Stimulated activated naive CD8-positive, alpha-beta T cell treated with anti-CD3 and anti-CD28 coated beads, Interleukin-15, amount 100 ng/mL, for 72 hours (primary cell): ENCODE measurements around the gene SMG9.
A peak's percentile ranks its signal among the peaks of the same experiment; 100 is the strongest.

Source experiments
- ATAC-seq: fragments of 150-1000 bp; cut with Tn5 transposase; 2 replicates; pipeline ENCODE4 v1.10.0; 2021; ENCODE audit warnings: mild to moderate bottlenecking, moderate library complexity
- DNase-seq, 2 donors: peaks; one replicate each; pipeline ENCODE4 v3.0.0; 2021 to 2022
- H3K27ac Mint-ChIP-seq, 2 donors: one replicate each; pipeline ENCODE4 v1.8.0; 2022; ENCODE audit warnings: mild to moderate bottlenecking in 2 of 2, mixed read lengths in 2 of 2, moderate library complexity in 2 of 2
- H3K27me3 Mint-ChIP-seq: one replicate; pipeline ENCODE4 v1.8.0; 2022; ENCODE audit warnings: mixed read lengths
- H3K4me1 Mint-ChIP-seq: one replicate; pipeline ENCODE4 v1.8.0; 2022; ENCODE audit warnings: mild to moderate bottlenecking, mixed read lengths
- H3K4me3 Mint-ChIP-seq, 2 donors: one replicate each; pipeline ENCODE4 v1.8.0; 2022; ENCODE audit warnings: mild to moderate bottlenecking in 2 of 2, mixed read lengths in 2 of 2, moderate library complexity in 1 of 2
- H3K9me3 Mint-ChIP-seq, 2 donors: one replicate each; pipeline ENCODE4 v1.8.0; 2022; ENCODE audit warnings: mixed read lengths in 2 of 2

Gene SMG9

GRCh38 chr19:43704002-43704705, 50.6 kb downstream of the SMG9 start:
- no peak overlapping the region for H3K4me3 Mint-ChIP-seq
- H3K9me3 Mint-ChIP-seq = peaks cover 7 to 12% of the 10 kb centered on the region in 2 donors
- peaks cover 24% of the 10 kb centered on the region for H3K4me1 Mint-ChIP-seq
- H3K27ac Mint-ChIP-seq = no peak overlapping the region
- H3K27me3 Mint-ChIP-seq = peaks cover 19% of the 10 kb centered on the region
- DNase-seq (no peak), ATAC-seq (no peak)

DNA sequence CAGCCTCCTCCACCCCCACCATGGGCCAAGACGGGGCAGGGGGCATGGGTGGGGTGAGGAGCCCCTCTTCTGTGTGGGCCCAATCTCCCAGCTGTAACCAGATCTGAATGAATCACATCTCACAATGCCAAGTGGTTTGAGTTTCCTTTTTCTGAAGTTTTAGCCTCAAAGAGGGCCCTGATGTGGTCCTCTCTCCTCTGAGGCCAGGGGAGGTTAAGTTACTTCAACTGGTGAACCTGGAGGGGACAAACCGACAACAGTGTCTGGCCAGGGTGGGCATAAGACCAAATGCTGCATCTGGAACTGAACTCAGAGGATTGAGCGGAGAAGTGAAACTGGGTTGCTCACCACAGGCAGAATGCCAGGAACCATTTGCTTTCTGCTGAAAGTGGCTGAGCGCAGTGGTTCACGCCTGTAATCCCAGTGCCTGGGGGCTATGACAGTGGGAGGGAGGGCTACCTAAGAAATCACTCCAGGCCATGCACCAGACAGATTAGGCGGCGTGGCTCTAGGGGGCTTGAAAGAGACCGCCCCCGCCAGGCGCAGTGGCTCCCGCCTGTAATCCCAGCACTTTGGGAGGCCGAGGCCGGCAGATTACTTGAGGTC, 54.3 kb downstream of the SMG9 start:
- Mint-ChIP-seq H3K9me3 (peaks cover 0 to 5% of the 10 kb centered on the region in 2 donors), H3K4me1 (peaks cover 24% of the 10 kb centered on the region), H3K27me3 (peaks cover 33% of the 10 kb centered on the region), H3K27ac (peak overlapping the region in 1 of 2 donors; percentile 30), H3K4me3 (peak overlapping the region; percentile 68 to 88)
- DNase-seq (no peak), ATAC-seq (peak; percentile 39)

GRCh38 chr19:43699506-43700394, 55.0 kb downstream of the SMG9 start:
- no peak for DNase-seq
- Mint-ChIP-seq H3K4me3 (peak overlapping the region; percentile 62 to 68), H3K27ac (peak overlapping the region in 1 of 2 donors; percentile 30), H3K4me1 (peaks cover 24% of the 10 kb centered on the region), H3K9me3 (peaks cover 0 to 5% of the 10 kb centered on the region in 2 donors), H3K27me3 (peaks cover 32% of the 10 kb centered on the region)
- no peak for ATAC-seq

DNA sequence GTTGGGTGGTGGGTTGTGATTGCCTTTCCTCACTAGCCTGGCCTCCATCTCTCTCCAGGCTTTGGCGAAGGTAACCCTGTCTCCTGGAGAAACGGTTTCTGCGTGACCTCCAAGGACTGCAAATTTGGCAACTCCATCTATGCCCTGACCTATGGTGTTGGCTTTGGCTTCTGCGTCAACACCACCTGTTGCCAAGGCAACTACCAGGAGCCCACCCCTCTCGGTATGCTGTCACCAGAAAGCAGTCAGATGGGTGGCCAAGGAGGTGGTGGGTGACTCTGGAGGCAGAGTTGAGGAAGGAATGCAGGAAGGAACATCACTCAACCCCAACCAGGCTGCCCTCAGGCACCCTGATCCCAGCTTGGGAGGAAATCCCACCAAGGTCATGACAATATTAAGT, 57.5 kb downstream of the SMG9 start:
- H3K4me1 Mint-ChIP-seq = peaks cover 24% of the 10 kb centered on the region
- H3K4me3 Mint-ChIP-seq = no peak overlapping the region
- peaks cover 5 to 8% of the 10 kb centered on the region in 2 donors for H3K9me3 Mint-ChIP-seq
- no peak for ATAC-seq
- H3K27ac Mint-ChIP-seq = no peak overlapping the region
- no peak for DNase-seq
- peaks cover 50% of the 10 kb centered on the region for H3K27me3 Mint-ChIP-seq

DNA sequence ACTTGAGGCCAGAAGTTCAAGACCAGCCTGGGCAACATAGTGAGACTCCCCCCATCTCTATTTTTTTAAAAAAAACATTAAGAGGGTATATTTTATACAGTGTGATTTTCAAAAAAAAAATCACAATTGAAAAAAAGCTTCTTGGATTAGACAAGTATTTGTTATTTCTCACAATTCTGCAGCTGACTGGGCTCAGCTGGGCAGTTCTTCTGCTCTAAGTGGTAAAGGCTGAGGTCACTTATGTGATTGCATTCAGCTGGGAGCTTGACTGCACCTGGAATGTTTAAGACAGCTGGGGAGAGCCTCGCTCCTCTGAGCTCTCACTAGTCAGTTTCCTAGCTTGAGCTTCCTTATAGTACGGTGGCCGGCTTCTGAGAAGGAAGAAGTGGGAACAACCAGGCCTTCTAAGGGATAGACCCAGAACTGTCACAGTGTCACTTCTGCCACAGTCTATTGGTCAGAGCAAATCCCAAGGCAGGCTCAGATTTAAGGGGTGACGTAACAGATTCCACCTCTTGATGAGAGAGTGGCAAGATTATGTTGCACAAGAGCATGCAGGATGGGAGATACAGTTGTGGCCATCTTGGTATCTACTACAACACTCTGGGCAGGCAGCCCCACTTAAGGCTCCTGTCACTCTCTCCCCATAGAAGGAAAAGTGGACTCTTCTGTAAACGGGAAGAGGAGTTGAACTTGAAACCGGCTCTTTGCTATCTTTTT, 58.6 kb downstream of the SMG9 start:
- H3K4me3 Mint-ChIP-seq = no peak overlapping the region

DNA sequence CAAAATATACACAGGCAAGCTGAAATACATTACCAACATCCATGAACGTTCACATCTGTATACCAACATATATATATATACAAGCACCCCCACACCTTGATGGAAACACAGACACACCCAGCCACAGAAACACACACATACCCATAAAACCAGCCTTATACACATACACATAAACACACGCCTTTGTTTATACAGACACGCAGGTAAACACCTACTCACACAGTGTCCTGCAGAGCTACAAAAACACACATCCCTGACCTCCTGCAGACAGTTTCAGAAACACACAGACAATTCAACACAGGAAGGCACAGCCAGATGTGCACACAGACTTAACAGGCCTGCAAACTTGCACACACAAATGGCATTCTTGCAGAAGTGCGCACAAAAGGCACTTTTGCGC, 60.2 kb downstream of the SMG9 start:
- Mint-ChIP-seq H3K4me1 (peaks cover 2% of the 10 kb centered on the region), H3K4me3 (no peak overlapping the region), H3K27me3 (peaks cover 44% of the 10 kb centered on the region), H3K9me3 (peaks cover 10 to 13% of the 10 kb centered on the region in 2 donors), H3K27ac (no peak overlapping the region)
- ATAC-seq (no peak), DNase-seq (no peak)

More for the DNA sequence above, 58.6 kb downstream of the SMG9 start:
- ATAC-seq (no peak), DNase-seq (no peak)
- H3K27me3 Mint-ChIP-seq = peaks cover 52% of the 10 kb centered on the region
- peaks cover 18% of the 10 kb centered on the region for H3K4me1 Mint-ChIP-seq
- peaks cover 10 to 13% of the 10 kb centered on the region in 2 donors for H3K9me3 Mint-ChIP-seq
- no peak overlapping the region for H3K27ac Mint-ChIP-seq

GRCh38 chr19:43692877-43693276, 61.9 kb downstream of the SMG9 start:
- peaks cover 10 to 13% of the 10 kb centered on the region in 2 donors for H3K9me3 Mint-ChIP-seq
- H3K4me1 Mint-ChIP-seq = no peaks in the 10 kb centered on the region
- H3K4me3 Mint-ChIP-seq = no peak overlapping the region
- no peak for ATAC-seq
- H3K27me3 Mint-ChIP-seq = peaks cover 35% of the 10 kb centered on the region
- DNase-seq = no peak
- no peak overlapping the region for H3K27ac Mint-ChIP-seq

DNA sequence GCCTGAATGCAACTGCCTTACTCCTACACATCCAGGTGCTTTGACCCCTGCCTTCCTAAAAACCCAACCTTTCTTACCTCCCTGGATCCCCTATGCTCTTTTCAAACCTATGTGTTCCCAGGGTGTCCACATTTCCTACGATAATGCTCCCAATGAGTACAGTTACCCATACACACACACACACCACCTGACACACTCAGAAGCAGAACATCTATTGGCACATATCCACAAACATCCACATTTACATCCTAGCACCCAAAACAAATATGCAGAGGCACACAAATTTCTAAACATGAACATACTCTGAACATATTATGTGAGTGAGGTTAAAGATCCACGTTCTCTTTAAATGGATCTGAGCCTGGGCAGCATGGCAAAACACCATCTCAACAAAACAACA, 62.4 kb downstream of the SMG9 start:
- H3K9me3 Mint-ChIP-seq = peaks cover 10 to 13% of the 10 kb centered on the region in 2 donors
- H3K27me3 Mint-ChIP-seq = peaks cover 30% of the 10 kb centered on the region
- H3K27ac Mint-ChIP-seq = no peak overlapping the region
- ATAC-seq (no peak), DNase-seq (no peak)
- peaks cover 2% of the 10 kb centered on the region for H3K4me1 Mint-ChIP-seq
- H3K4me3 Mint-ChIP-seq = no peak overlapping the region

DNA sequence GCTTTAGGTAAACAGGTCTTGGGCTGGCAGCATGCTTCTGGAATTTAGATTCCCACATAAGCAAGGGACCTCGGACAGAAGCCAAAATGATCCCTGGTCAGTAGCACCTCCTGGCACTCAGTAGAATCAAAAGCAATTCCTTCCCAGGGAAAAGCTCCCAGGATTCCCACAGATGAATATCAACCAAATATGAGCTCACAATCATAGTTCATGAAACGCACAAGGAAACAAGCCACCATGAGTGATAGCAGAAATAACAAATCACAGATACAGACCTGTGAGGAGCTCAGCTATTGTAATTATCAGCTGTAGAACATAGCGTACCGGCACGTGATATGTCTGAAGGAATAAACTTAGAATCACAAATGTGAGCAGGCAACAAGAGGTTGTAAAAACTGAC, 63.0 kb downstream of the SMG9 start:
- Mint-ChIP-seq H3K27me3 (peaks cover 24% of the 10 kb centered on the region), H3K27ac (no peak overlapping the region), H3K4me1 (peaks cover 8% of the 10 kb centered on the region), H3K4me3 (no peak overlapping the region), H3K9me3 (peaks cover 10 to 13% of the 10 kb centered on the region in 2 donors)
- no peak for DNase-seq
- ATAC-seq = no peak

- H3K9me3 Mint-ChIP-seq = peaks cover 10 to 13% of the 10 kb centered on the region in 2 donors
- peaks cover 8% of the 10 kb centered on the region for H3K4me1 Mint-ChIP-seq
- H3K4me3 Mint-ChIP-seq = no peak overlapping the region
- ATAC-seq (no peak), DNase-seq (no peak)
- peaks cover 22% of the 10 kb centered on the region for H3K27me3 Mint-ChIP-seq
- no peak overlapping the region for H3K27ac Mint-ChIP-seq
Observed at GRCh38 chr19:43690890-43691289, 63.9 kb downstream of the SMG9 start.

DNA sequence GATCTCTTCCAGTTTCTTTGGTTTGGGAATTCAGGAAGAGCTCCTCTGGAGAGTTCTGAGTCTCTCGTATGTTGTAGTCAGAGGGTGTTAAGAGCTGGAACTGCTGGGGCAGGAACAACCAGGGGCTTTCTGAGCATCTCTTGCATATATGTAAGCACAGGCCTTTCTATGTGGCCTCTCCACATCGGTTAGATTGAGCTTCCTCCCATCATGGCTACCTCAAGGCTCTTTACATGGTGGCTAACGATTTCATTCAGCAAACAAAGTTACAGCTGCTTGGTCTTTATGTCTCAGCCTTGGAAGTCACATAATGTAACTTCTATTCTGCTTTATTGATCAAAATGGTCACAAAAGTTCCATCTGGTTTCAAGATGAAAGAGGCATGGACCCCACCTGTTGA, 64.3 kb downstream of the SMG9 start:
- H3K9me3 Mint-ChIP-seq = peaks cover 10 to 13% of the 10 kb centered on the region in 2 donors
- DNase-seq (no peak), ATAC-seq (no peak)
- H3K4me3 Mint-ChIP-seq = no peak overlapping the region
- H3K27me3 Mint-ChIP-seq = peaks cover 22% of the 10 kb centered on the region
- H3K4me1 Mint-ChIP-seq = peaks cover 8% of the 10 kb centered on the region
- no peak overlapping the region for H3K27ac Mint-ChIP-seq

DNA sequence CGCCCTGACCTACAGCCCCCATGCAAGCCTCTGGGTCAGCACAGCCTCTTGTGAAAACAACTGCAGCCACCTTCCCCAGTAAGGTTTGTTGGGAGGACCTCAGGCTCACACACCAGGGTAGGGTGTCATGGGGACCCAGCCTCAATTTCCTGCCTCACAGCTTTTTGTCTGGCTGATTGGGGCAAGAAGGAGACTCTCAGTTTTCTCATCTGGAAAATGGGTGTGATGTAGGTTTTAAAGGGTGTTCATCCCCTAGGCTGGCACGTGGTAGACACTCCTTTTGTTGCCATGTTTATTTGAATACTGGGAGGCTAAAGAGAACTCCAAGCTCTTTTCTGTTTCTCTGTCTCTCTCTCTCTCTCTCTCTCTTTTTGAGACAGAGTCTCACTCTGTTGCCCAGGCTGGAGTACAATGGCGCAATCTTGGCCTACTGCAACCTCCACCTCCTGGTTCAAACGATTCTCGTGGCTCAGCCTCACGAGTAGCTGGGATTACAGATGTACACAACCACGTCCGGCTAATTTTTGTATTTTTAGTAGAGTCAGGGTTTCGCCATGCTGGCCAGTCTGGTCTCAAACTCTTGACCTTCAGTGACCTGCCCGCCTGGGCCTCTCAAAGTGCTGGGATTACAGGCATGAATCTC, 66.6 kb downstream of the SMG9 start:
- peaks cover 8% of the 10 kb centered on the region for H3K4me1 Mint-ChIP-seq
- H3K27me3 Mint-ChIP-seq = peaks cover 11% of the 10 kb centered on the region
- DNase-seq (no peak), ATAC-seq (no peak)
- no peak overlapping the region for H3K4me3 Mint-ChIP-seq
- H3K27ac Mint-ChIP-seq = no peak overlapping the region
- H3K9me3 Mint-ChIP-seq = peaks cover 10 to 13% of the 10 kb centered on the region in 2 donors

DNA sequence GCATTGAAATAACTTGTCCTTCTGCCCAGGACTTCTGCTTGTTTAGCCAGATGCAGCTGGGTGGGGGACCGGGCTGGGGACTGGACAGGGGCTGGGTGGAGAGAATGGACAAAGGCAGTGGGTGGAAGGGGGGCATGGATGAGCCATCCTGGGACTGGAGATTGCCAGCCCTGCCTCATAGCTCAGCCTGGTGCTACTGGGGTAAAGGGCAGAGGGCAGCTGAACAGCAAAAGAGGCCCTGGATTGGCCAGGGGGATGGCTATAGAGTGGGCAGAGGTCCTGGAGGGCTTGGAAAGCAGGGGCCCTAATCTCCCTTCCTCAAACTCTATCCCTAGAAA, 67.1 kb downstream of the SMG9 start:
- Mint-ChIP-seq H3K27me3 (peaks cover 6% of the 10 kb centered on the region), H3K27ac (peak overlapping the region in 1 of 2 donors; percentile 79), H3K4me1 (peaks cover 8% of the 10 kb centered on the region), H3K9me3 (peaks cover 10 to 11% of the 10 kb centered on the region in 2 donors), H3K4me3 (no peak overlapping the region)
- DNase-seq (no peak), ATAC-seq (no peak)

- Mint-ChIP-seq H3K27me3 (no peaks in the 10 kb centered on the region), H3K27ac (no peak overlapping the region)
Observed at GRCh38 chr19:43684326-43684725, 70.4 kb downstream of the SMG9 start.

GRCh38 chr19:43683905-43684304, 70.9 kb downstream of the SMG9 start:
- H3K27ac Mint-ChIP-seq = no peak overlapping the region
- peaks cover 8% of the 10 kb centered on the region for H3K4me1 Mint-ChIP-seq

More at GRCh38 chr19:43684326-43684725, 70.4 kb downstream of the SMG9 start:
- H3K9me3 Mint-ChIP-seq = no peaks in the 10 kb centered on the region
- DNase-seq (no peak), ATAC-seq (no peak)
- H3K4me3 Mint-ChIP-seq = no peak overlapping the region
- H3K4me1 Mint-ChIP-seq = peaks cover 8% of the 10 kb centered on the region

More at GRCh38 chr19:43683905-43684304, 70.9 kb downstream of the SMG9 start:
- no peaks in the 10 kb centered on the region for H3K27me3 Mint-ChIP-seq
- ATAC-seq (no peak), DNase-seq (no peak)
- no peak overlapping the region for H3K4me3 Mint-ChIP-seq
- no peaks in the 10 kb centered on the region for H3K9me3 Mint-ChIP-seq
